ENCODE results near the gene IFNGR2. TPM values are rescaled to one million over a fixed set of nuclear protein-coding genes. Genes with fewer than 3 reads are reported as not detected.

The IFNGR2 gene
- total RNA-seq, 1 experiment from 2014 or later = 47.9 TPM

GRCh38 chr21:33455686-33456446 is 52.7 kb downstream of the IFNGR2 start:
- CTCF ChIA-PET = no interaction called here
- intact Hi-C loops (cut with micrococcal nuclease; ENCODE audit: unreplicated experiment) (no loop called here), in situ Hi-C loops (cut with HindIII; ENCODE audit: low pct_unique_long_range_greater_than_20kb, low sequenced_read_pairs) (no loop called here)
- DNase-seq (ENCODE audit: low read depth, low spot score) (no peak), ATAC-seq (no peak)
- no peak for TF ChIP-seq TCF7L2 (IDR thresholded peaks at IDR 0.05; ENCODE audit: low read depth, low read length)
- no peak for TF ChIP-seq SIN3A (IDR thresholded peaks at IDR 0.05; ENCODE audit: borderline replicate concordance, insufficient read depth, low read depth, low read length)
- no peak for TF ChIP-seq CTCF (IDR thresholded peaks at IDR 0.05)
- TF ChIP-seq POLR2AphosphoS5 (IDR thresholded peaks at IDR 0.05; ENCODE audit: low read depth, low read length) = no peak
- TF ChIP-seq REST (IDR thresholded peaks at IDR 0.05; ENCODE audit: insufficient read depth in 1 of 2, low read depth in 2 of 2, low read length in 1 of 2) = no peak
- POLR2A ChIA-PET = interaction anchor here (0.5 kb wide), 1 partner anchor 34 kb away, joined by 6 read pairs; no protein-coding TSS in a partner anchor
- Histone ChIP-seq H3K36me3 (ENCODE audit: control insufficient read depth, insufficient read depth, low read length) (peaks cover 3% of the 10 kb centered on the region), H3K27ac (ENCODE audit: low read length) (no peak overlapping the region), H3K4me3 (ENCODE audit: low read depth in 2 of 2, low read length in 2 of 2) (no peak overlapping the region), H3K27me3 (ENCODE audit: control insufficient read depth, insufficient read depth, low read length) (no peaks in the 10 kb centered on the region), H3K9me3 (ENCODE audit: control insufficient read depth, insufficient read depth, low read depth, low read length) (no peaks in the 10 kb centered on the region), H3K4me1 (ENCODE audit: control insufficient read depth, insufficient read depth, low read length) (no peaks in the 10 kb centered on the region)
- no TSS peak for BruUV-seq (replicated peaks)

GRCh38 chr21:33458861-33459260 is 55.6 kb downstream of the IFNGR2 start:
- Histone ChIP-seq H3K36me3 (ENCODE audit: control insufficient read depth, insufficient read depth, low read length) (peaks cover 3% of the 10 kb centered on the region), H3K27ac (ENCODE audit: low read length) (no peak overlapping the region), H3K4me1 (ENCODE audit: control insufficient read depth, insufficient read depth, low read length) (no peaks in the 10 kb centered on the region), H3K27me3 (ENCODE audit: control insufficient read depth, insufficient read depth, low read length) (no peaks in the 10 kb centered on the region), H3K9me3 (ENCODE audit: control insufficient read depth, insufficient read depth, low read depth, low read length) (no peaks in the 10 kb centered on the region), H3K4me3 (ENCODE audit: low read depth in 2 of 2, low read length in 2 of 2) (no peak overlapping the region)
- no TSS peak for BruUV-seq (replicated peaks)
- intact Hi-C loops (cut with micrococcal nuclease; ENCODE audit: unreplicated experiment) = no loop called here
- POLR2A ChIA-PET = no interaction called here
- CTCF ChIA-PET = no interaction called here
- no peak for ATAC-seq
- no peak for DNase-seq (ENCODE audit: low read depth, low spot score)
- TF ChIP-seq TCF7L2 (IDR thresholded peaks at IDR 0.05; ENCODE audit: low read depth, low read length) = no peak
- TF ChIP-seq POLR2AphosphoS5 (IDR thresholded peaks at IDR 0.05; ENCODE audit: low read depth, low read length) = no peak
- no peak for TF ChIP-seq CTCF (IDR thresholded peaks at IDR 0.05)
- TF ChIP-seq SIN3A (IDR thresholded peaks at IDR 0.05; ENCODE audit: borderline replicate concordance, insufficient read depth, low read depth, low read length) = no peak
- no peak for TF ChIP-seq REST (IDR thresholded peaks at IDR 0.05; ENCODE audit: insufficient read depth in 1 of 2, low read depth in 2 of 2, low read length in 1 of 2)
- in situ Hi-C loops (cut with HindIII; ENCODE audit: low pct_unique_long_range_greater_than_20kb, low sequenced_read_pairs) = no loop called here
